ENCODE measurements around the gene SPATC1L. TPM values are rescaled to one million over a fixed set of nuclear protein-coding genes. Genes with fewer than 3 reads are reported as not detected.

SPATC1L gene
- polyA plus RNA-seq, 1 donor from 2014 or later, result 20.6 TPM

- no peaks in the 10 kb centered on the region for H3K79me2 ChIP-seq (replicated peaks; ENCODE audit: insufficient read depth, low read length)
- no peaks in the 10 kb centered on the region for H3K9me2 ChIP-seq (ENCODE audit: insufficient read depth, low read length)
- H3K27ac ChIP-seq (ENCODE audit: low read length), result no peak overlapping the region
- peaks cover 2% of the 10 kb centered on the region for H3K36me3 ChIP-seq (ENCODE audit: insufficient read depth, low read length)
- no peak overlapping the region for H2AFZ ChIP-seq (ENCODE audit: low read depth, low read length)
- H3F3A ChIP-seq (ENCODE audit: insufficient read depth, low read length, poor library complexity, severe bottlenecking), result no peaks in the 10 kb centered on the region
- H3K27me3 ChIP-seq (ENCODE audit: insufficient read depth, low read depth, low read length), result no peaks in the 10 kb centered on the region
- H3K9ac ChIP-seq (ENCODE audit: low read length), result no peak overlapping the region
- no peak overlapping the region for H3K4me2 ChIP-seq (ENCODE audit: low read length)
- no peaks in the 10 kb centered on the region for H4K20me1 ChIP-seq (ENCODE audit: insufficient read depth)
- no peak for TF ChIP-seq EZH2 (IDR thresholded peaks at IDR 0.05; ENCODE audit: borderline replicate concordance, insufficient read depth, low read length, poor library complexity, severe bottlenecking)
- no peak for TF ChIP-seq MXI1 (conservative IDR thresholded peaks at IDR 0.05; ENCODE audit: poor library complexity, severe bottlenecking)
- no peak for TF ChIP-seq EP300 (conservative IDR thresholded peaks at IDR 0.05; ENCODE audit: poor library complexity, severe bottlenecking)
- no peak for TF ChIP-seq SMC3 (conservative IDR thresholded peaks at IDR 0.05; ENCODE audit: poor library complexity)
- no peak for TF ChIP-seq RAD21 (conservative IDR thresholded peaks at IDR 0.05)
- no peak for TF ChIP-seq REST (IDR thresholded peaks at IDR 0.05; ENCODE audit: borderline replicate concordance)
- no peak for TF ChIP-seq TAF1 (IDR thresholded peaks at IDR 0.05; ENCODE audit: low read depth)
- no peak for TF ChIP-seq CTCF (IDR thresholded peaks at IDR 0.05; ENCODE audit: poor library complexity, severe bottlenecking)
- no peak for TF ChIP-seq POLR2AphosphoS5 (IDR thresholded peaks at IDR 0.05)
- peaks cover 4% of the 10 kb centered on the region for H3K9me3 ChIP-seq (ENCODE audit: low read length)
- no peak overlapping the region for H3K4me3 ChIP-seq (ENCODE audit: low read length)
Observed at GRCh38 chr21:46161633-46162592, 22.3 kb downstream of the SPATC1L start.

- no peaks in the 10 kb centered on the region for H3K27me3 ChIP-seq (ENCODE audit: insufficient read depth, low read depth, low read length)
- no peak overlapping the region for H3K27ac ChIP-seq (ENCODE audit: low read length)
- H2AFZ ChIP-seq (ENCODE audit: low read depth, low read length), result no peak overlapping the region
- no peaks in the 10 kb centered on the region for H3K79me2 ChIP-seq (replicated peaks; ENCODE audit: insufficient read depth, low read length)
- H3K36me3 ChIP-seq (ENCODE audit: insufficient read depth, low read length), result no peaks in the 10 kb centered on the region
- no peak overlapping the region for H3K4me3 ChIP-seq (ENCODE audit: low read length)
- no peak overlapping the region for H3K9ac ChIP-seq (ENCODE audit: low read length)
- no peaks in the 10 kb centered on the region for H4K20me1 ChIP-seq (ENCODE audit: insufficient read depth)
- no peak overlapping the region for H3K4me2 ChIP-seq (ENCODE audit: low read length)
- H3K9me2 ChIP-seq (ENCODE audit: insufficient read depth, low read length), result no peaks in the 10 kb centered on the region
- H3F3A ChIP-seq (ENCODE audit: insufficient read depth, low read length, poor library complexity, severe bottlenecking), result no peaks in the 10 kb centered on the region
- TF ChIP-seq REST (IDR thresholded peaks at IDR 0.05; ENCODE audit: borderline replicate concordance) (no peak), EP300 (conservative IDR thresholded peaks at IDR 0.05; ENCODE audit: poor library complexity, severe bottlenecking) (no peak), EZH2 (IDR thresholded peaks at IDR 0.05; ENCODE audit: borderline replicate concordance, insufficient read depth, low read length, poor library complexity, severe bottlenecking) (no peak), CTCF (IDR thresholded peaks at IDR 0.05; ENCODE audit: poor library complexity, severe bottlenecking) (no peak), RAD21 (conservative IDR thresholded peaks at IDR 0.05) (no peak), SMC3 (conservative IDR thresholded peaks at IDR 0.05; ENCODE audit: poor library complexity) (no peak), MXI1 (conservative IDR thresholded peaks at IDR 0.05; ENCODE audit: poor library complexity, severe bottlenecking) (no peak), TAF1 (IDR thresholded peaks at IDR 0.05; ENCODE audit: low read depth) (no peak), POLR2AphosphoS5 (IDR thresholded peaks at IDR 0.05) (no peak)
- H3K9me3 ChIP-seq (ENCODE audit: low read length), result peaks cover 4% of the 10 kb centered on the region
Observed at GRCh38 chr21:46160907-46161632, 23.2 kb downstream of the SPATC1L start.
